Measurements from ENCODE around the gene STARD4.

STARD4 gene

DNA sequence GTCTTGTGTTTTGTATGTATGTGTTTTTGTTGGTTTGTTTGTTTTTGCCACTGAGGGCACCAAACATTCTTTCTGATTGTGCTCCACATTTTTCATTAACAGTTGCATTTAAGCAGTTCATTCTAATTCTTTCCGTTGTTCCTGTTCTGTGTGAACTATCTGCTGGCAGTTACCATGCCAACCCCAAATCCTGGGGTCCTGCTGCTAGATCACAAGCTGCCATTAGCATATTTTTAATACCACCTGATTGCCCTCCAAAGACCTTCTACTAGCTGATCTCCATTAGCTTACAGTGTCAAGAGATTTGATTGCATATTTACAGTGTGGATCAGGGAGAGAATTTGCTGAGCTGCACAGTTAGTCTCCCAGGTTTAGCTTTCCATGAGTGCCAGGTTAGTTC is 40.6 kb upstream of the STARD4 start:
- TF ChIP-seq, protein P1, sequence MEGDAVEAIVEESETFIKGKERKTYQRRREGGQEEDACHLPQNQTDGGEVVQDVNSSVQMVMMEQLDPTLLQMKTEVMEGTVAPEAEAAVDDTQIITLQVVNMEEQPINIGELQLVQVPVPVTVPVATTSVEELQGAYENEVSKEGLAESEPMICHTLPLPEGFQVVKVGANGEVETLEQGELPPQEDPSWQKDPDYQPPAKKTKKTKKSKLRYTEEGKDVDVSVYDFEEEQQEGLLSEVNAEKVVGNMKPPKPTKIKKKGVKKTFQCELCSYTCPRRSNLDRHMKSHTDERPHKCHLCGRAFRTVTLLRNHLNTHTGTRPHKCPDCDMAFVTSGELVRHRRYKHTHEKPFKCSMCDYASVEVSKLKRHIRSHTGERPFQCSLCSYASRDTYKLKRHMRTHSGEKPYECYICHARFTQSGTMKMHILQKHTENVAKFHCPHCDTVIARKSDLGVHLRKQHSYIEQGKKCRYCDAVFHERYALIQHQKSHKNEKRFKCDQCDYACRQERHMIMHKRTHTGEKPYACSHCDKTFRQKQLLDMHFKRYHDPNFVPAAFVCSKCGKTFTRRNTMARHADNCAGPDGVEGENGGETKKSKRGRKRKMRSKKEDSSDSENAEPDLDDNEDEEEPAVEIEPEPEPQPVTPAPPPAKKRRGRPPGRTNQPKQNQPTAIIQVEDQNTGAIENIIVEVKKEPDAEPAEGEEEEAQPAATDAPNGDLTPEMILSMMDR (IDR thresholded peaks at IDR 0.05; ENCODE audit: low read depth, low read length, missing control alignments), result no peak
- DNase-seq (ENCODE audit: extremely low read depth, low read depth), result no peak
- H3K4me3 ChIP-seq (replicated peaks; ENCODE audit: low read depth, low read length), result no peak overlapping the region

DNA sequence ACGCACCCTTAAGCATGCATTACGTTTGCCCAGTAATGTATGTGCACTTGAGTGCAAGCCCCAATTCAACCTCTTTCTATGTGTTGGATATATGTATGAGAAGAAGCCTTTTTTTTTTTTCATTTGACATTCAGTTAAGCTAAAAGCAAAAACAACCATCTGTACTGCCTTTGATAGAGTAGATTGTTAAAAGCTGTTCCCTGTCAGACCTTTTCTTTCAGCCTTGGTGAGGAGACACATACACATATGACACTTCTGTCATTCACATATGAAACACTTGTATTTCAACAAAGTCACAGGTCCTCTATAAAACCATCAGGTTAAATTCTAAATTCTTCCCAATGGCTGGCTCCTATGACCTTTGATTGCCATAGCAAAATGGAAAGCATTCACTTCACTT is 40.2 kb upstream of the STARD4 start:
- TF ChIP-seq, protein P1 (IDR thresholded peaks at IDR 0.05; ENCODE audit: low read depth, low read length, missing control alignments), result no peak
- DNase-seq (ENCODE audit: extremely low read depth, low read depth), result no peak

DNA sequence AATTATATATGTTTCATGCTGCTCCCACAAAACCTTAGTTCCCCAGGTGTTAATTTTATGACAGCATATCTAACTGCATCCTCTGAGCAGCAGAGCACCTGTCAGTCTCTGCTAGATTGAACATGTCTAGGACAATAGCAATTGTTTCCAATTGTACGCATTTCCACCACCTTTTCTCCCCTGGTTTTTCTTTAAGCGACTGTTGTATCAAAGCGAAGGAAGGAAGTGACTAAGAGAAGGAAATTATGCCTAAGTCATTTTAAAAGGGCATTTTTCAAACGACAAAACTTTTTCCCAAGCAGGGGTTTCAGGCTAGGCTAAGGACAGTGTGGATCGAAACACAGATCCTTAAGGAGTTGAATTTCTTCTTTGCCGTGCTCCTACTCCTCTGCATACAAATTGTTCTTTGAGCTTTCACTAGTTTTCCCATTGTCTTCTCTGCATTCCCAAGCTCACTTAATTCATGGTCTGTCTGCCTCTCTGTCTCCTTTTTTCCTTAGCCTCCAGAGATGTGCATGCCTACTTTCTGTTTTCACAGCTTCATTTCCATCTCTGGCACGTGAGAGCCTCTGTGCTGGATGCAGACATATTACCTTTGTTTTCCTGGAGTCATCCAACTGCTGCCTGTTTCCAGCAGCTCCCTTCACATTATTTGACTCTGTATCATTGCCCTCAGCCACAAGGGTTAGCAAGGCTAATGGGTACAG is 39.4 kb upstream of the STARD4 start:
- H3K4me3 ChIP-seq (replicated peaks; ENCODE audit: low read depth, low read length), result no peak overlapping the region
- DNase-seq (ENCODE audit: extremely low read depth, low read depth), result no peak
- TF ChIP-seq, protein P1 (IDR thresholded peaks at IDR 0.05; ENCODE audit: low read depth, low read length, missing control alignments), result no peak

More for the DNA sequence above, 40.2 kb upstream of the STARD4 start:
- no peak overlapping the region for H3K4me3 ChIP-seq (replicated peaks; ENCODE audit: low read depth, low read length)

DNA sequence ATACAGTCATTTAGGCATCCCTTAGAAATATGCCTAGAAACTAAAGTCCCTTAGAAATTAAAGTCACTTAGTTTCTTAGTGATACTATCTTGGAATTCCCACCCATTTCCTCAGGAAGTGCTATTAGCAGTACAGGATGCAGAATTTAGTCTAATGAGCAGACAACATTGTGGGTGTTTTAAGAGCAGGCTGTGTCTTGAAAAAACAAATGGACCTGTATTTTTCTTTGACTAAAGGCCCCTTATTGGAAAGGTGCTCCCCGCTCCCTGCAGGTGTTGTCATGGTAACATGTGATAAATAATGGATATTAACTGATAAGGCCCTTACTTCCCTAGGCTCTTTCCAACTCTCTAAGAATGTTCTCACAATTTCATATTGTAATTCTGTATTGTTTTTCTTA is 38.8 kb upstream of the STARD4 start:
- no peak for DNase-seq (ENCODE audit: extremely low read depth, low read depth)
- no peak overlapping the region for H3K4me3 ChIP-seq (replicated peaks; ENCODE audit: low read depth, low read length)
- TF ChIP-seq, protein P1 (IDR thresholded peaks at IDR 0.05; ENCODE audit: low read depth, low read length, missing control alignments), result no peak

DNA sequence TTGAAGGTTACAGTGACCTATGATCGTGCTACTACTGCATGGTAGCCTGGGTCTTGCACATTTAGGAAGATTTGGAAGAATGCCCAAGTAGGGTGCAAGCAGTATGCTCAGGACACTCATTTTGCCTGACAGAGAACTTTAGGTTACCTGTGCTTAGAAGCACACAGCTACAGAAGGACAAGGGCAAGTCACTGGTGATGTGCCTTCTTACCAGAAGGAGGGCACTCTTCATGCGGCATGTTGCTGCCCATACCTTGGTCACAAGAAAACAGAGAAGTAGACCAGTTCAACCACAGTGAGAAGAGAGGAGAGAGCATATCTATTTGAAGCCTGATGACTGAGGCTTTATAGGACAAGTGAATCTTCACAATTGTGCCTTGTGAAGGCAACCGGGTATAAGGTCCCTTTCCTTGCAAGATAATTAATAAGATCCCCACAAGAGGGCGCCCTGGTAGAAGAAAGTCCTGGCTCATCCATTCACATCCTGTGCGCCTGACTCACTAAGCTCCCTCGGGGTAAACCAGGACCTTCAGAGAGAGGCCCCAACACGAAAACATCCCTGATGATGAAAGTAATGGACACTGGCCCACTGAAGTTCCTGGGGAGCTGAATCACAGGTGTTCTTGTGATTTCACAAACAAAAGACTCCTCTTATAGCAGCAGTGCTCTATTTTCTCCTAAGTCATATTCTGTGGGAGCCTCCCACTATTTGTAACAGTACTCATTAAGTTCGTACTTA is 38.1 kb upstream of the STARD4 start:
- TF ChIP-seq, protein P1 (IDR thresholded peaks at IDR 0.05; ENCODE audit: low read depth, low read length, missing control alignments), result peak; percentile 53
- no peak overlapping the region for H3K4me3 ChIP-seq (replicated peaks; ENCODE audit: low read depth, low read length)
- peak; percentile 83 for DNase-seq (ENCODE audit: extremely low read depth, low read depth)

DNA sequence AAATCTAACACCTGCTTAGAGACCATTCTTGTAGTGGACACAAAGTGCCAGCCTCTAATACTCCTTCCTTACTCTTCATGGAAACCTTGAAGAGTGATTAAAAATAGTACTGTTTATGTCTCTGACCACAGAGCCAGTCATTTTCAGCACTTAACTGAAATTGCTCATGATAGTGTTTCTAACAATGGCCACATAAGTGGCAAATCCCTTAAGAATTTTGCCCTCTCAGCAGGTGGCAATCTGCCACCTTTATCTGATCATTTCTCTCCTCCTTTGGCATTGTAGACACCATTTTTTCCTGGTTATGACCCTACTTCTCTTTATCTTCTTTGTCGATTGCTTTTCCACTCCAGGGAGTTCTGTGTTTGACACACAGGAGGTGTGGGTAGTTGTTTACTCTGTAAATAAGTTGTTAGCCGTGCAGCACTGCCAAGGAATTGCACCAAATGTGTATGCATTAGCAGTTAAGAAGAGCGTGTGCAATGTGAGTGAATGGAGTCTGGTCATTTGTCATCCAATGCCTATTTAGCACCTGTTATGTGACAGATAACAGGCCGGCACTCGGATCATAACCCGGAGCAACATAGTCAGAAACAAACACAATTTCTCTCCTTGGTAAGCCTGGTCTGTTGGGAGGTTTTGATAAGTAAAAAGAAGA is 36.8 kb upstream of the STARD4 start:
- H3K4me3 ChIP-seq (replicated peaks; ENCODE audit: low read depth, low read length), result no peak overlapping the region
- DNase-seq (ENCODE audit: extremely low read depth, low read depth), result no peak
- TF ChIP-seq, protein P1 (IDR thresholded peaks at IDR 0.05; ENCODE audit: low read depth, low read length, missing control alignments), result no peak

Data from HFF-Myc (cell line).